HL-60/S4 treated with phorbol 12-myristate 13-acetate at 8.2 ng/mL for 4 days and 3 days (cell line): Measurements from ENCODE around the gene RAB11FIP3.
"Not testable (repeated sequence)": the region's sequence is repeated elsewhere in the genome, so short reads cannot be mapped to it uniquely, and the experiment has no call there.

Source experiments
- in situ Hi-C: fragments of 300-500 bp; cut with MboI; formaldehyde crosslinking; loops from 2 replicates; pipeline ENCODE4 v1.15.0; 2022; ENCODE audit warnings: low sequenced_read_pairs

The RAB11FIP3 gene

GRCh38 chr16:392450-393030 lies 32.9 kb upstream of the RAB11FIP3 start:
- in situ Hi-C loops = no loop called here

DNA sequence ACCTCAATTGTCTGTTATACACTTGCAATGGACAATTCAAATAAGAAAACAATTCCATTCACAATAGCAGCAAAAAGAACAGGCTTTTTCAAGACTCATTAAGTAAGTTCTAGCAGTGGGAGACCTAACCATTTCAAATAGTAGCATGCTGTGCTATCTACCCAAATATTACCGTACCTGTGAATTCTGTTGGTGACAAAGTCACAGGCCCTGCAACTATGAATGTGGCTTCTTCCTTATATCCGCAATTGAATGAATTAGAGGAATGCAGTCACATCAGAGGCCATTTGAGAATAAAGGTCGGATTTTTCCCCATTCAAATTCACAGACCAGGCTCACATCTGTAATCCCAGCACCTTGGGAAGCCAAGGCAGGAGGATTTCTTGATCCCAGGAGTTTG lies 29.2 kb upstream of the RAB11FIP3 start:
- in situ Hi-C loops = no loop called here

DNA sequence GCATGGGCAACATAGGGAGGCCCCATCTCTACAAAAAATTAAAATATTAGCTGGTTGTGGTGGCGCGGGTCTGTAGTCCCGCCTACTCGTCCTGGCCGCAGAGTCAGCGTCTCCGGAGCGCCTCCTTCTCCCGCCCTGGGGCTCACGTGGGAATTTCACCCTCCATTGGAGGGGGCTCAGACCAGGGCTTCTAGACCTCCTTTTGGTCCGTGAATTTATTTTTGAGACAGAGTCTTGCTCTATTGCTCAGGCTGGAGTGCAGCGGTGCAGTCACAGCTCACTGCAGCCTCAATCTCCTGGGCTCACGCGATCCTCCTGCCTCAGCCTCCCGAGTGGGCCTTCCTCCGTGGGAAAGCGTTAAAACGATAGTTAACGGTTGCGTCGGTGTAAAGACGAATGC lies 28.8 kb upstream of the RAB11FIP3 start:
- in situ Hi-C loops = no loop called here

- in situ Hi-C loops = no loop called here
These were observed 28.3 kb upstream of the RAB11FIP3 start, which contains the start of gene NME4 for GRCh38 chr16:397135-397661. NME4 (plus strand) TSS chr16:397199; CDS start chr16:397223, 24 bp downstream.

DNA sequence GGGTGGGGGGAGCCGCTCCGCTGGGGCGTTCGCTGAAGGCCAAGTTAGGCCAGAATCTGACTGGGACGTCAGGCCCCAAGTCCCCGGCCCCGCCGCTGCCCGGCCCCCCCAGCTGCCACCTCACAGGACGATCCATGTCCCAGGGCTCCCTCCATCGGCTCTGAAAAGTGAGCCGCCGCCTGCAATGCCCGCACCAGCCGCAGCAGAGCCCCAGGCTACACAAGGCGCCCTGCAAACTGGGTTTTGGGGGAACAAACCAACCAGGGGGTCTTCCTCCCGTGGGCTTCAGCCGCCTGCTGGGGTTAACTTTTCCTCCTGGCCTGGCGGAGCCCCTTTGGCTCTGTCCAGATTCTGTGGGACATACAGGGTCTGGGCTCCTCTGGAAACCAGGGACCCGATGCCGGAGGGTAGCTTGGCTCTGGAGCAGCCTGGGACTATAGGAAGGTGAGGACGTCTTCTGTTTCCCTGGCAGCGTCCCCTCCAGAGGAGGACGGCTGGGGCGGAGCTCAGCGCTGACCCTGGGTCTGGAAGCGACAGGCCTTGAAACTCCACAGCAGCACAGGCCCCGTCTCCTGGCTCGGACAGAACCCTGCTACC lies 27.6 kb upstream of the RAB11FIP3 start:
- in situ Hi-C loops = no loop called here

DNA sequence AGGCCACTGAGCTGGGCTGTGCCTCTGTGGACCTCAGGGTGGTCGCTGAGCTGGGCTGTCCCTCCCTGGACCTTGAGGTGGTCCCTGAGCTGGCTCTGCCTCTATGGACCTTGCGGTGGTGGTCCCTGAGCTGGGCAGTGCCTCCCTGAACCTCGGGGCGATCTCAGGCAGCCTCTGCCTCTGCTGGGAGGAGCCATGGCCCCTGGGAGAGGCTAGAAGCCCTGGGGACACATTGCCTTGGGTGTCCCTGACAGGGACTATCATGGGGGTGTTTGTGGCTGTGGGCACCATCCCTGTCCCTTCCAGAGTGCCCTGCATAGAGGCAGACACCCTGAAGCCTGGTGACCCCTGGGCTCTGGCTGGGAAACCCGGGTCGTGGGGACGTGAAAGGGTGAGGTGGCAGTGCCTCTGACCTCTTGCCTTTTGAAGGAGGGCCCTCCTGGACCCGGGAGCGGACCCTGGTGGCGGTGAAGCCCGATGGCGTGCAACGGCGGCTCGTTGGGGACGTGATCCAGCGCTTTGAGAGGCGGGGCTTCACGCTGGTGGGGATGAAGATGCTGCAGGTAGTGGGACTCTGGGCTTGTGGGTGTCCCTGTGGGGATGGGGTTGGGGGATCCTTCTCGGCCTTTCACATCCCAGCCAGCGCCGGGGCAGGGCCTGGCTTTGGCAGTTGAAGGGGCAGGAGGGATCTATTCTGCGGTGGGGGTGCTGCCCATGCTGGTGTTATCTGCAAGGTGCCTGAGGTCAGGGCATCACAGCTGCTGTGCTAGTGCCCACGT lies 26.7 kb upstream of the RAB11FIP3 start:
- in situ Hi-C loops = no loop called here

DNA sequence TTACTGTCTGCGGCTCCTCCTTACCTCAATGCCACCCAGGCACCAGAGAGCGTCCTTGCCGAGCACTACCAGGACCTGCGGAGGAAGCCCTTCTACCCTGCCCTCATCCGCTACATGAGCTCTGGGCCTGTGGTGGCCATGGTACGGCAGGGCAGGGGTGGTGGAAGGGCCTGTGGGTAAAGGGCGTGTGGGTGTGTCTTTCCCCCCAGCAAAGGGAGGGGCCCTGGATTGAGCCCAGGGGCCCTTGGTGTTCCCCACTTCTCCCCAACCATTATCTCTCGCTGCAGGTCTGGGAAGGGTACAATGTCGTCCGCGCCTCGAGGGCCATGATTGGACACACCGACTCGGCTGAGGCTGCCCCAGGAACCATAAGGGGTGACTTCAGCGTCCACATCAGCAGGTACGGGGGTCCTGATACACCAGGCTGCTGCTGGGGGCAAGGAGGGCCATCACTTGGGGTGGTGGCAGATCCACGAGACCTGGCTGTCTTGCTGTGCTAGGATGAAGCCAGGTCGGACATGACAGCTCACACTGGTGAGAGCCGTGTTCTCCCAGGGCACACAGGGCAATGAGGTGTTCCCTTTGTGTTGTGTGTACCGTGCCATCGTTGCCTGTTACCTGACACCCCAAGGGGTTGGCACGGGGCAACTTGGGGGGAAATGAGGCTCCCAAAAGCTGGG lies 26.0 kb upstream of the RAB11FIP3 start:
- in situ Hi-C loops = no loop called here

DNA sequence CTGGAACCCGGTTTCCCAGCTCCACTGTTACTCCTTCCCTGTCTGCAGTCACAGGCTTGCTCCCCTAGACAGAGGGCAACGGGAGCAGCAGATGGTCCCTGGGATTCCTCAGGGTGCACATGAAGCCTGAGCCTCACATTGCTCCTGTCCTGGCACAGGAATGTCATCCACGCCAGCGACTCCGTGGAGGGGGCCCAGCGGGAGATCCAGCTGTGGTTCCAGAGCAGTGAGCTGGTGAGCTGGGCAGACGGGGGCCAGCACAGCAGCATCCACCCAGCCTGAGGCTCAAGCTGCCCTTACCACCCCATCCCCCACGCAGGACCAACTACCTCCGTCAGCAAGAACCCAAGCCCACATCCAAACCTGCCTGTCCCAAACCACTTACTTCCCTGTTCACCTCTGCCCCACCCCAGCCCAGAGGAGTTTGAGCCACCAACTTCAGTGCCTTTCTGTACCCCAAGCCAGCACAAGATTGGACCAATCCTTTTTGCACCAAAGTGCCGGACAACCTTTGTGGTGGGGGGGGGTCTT lies 25.3 kb upstream of the RAB11FIP3 start:
- in situ Hi-C loops = no loop called here

GRCh38 chr16:401468-402348 lies 23.7 kb upstream of the RAB11FIP3 start, which contains the start of gene DECR2:
DECR2 (plus strand) TSS chr16:401885; CDS start chr16:401964, 79 bp downstream.
- in situ Hi-C loops = no loop called here

GRCh38 chr16:404971-405486 lies 20.4 kb upstream of the RAB11FIP3 start:
- in situ Hi-C loops = no loop called here

DNA sequence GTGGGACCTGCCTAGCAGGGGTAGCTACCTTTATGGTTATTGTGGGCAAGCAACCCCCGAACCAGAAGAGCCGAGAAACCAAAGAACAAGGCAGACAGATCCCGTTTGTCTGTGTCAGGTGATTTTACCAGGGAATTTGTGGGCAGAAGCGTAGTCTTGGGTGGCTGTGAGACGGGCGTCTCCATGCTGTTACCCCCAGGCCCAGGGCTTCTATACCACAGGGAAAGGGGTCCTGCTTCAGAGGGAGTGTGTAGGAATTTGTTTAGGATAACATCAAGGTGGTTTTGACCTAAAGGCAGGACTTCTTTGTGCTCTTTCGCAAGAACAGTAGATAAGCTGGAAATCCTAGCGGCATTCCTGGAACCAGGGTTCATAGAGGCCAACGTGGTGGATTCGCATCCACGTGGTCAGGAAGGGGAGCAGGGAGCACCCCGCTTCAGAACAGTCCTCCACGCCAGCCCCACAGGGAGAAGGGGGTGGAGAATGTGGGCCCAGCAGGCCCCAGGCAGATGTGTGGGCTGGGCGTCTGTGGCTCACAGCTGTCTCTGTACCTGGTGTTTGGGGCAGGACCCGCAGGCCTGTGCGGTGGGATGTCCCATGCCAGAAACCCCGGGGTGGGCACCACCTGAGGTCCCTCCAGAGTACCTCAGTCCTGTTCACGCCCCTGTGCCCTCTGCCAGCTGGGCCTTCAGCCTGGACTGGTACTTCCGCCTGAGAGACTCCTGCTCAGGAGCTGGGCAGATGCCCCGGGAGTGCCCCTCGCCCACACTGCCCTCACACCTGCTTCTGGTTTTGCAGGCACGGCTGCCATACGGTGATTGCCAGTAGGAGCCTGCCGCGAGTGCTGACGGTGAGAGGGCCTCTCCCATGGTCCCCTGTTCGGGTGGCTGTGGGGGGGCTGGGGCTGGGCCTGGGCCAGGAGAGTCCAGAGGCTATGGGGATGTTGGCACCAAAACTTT lies 19.6 kb upstream of the RAB11FIP3 start:
- in situ Hi-C loops = no loop called here

- in situ Hi-C loops = no loop called here
These were observed 18.2 kb upstream of the RAB11FIP3 start for GRCh38 chr16:407253-407652.

DNA sequence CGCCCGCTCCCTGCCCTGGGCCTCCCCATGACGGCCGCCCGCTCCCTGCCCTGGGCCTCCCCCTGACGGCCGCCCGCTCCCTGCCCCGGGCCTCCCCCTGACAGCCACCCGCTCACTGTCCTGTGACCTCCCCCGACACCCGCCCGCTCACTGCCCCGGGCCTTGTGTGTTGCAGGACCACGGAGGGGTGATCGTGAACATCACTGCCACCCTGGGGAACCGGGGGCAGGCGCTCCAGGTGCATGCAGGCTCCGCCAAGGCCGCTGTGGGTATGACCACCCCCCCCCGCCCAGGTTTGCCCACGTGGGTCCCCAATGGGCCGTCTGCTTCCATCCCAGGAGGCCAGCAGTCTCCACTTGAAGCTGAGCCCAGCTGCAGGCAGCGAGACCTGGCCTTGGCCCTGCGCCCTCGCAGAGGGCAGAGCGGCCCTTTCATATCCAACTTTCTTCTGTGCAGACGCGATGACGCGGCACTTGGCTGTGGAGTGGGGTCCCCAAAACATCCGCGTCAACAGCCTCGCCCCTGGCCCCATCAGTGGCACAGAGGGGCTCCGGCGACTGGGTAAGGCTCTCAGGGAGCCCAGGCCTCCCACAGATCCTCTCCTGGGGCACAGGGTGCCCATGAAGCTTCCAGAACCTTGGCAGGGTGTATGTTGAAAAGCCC lies 14.8 kb upstream of the RAB11FIP3 start:
- in situ Hi-C loops = no loop called here

GRCh38 chr16:411576-412265 lies 13.7 kb upstream of the RAB11FIP3 start:
- in situ Hi-C loops = no loop called here

GRCh38 chr16:414395-415169 lies 10.9 kb upstream of the RAB11FIP3 start:
- in situ Hi-C loops = no loop called here

DNA sequence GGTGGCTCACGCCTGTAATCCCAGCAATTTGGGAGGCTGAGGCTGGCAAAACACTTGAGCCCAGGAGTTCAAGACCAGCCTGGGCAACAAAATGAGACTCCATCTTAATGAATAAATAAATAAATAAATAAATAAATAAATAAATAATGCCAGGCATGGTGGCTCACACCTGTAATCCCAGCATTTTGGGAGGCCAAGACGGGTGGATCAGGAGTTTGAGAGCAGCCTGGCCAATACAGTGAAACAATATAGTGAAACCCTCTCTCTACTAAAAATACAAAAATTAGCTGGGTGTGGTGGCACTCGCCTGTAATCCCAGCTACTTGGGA lies 10.3 kb upstream of the RAB11FIP3 start:
- in situ Hi-C loops = not testable (repeated sequence)

GRCh38 chr16:422179-422578 lies 3.3 kb upstream of the RAB11FIP3 start:
- in situ Hi-C loops = not testable (repeated sequence)
